H1 (cell line): ENCODE measurements around the gene DAB2IP. TPM values are rescaled to one million over a fixed set of nuclear protein-coding genes. Genes with fewer than 3 reads are reported as not detected.

Source experiments
- CTCF ChIA-PET: fragments of 300-600 bp; sonication (Branson Sonifier 250); formaldehyde crosslinking; loops from one replicate; lab custom pipeline; 2021; ENCODE audit not compliant: partially characterized antibody; lab: Charles Lee
- POLR2A ChIA-PET: fragments of 300-600 bp; sonication (Branson Sonifier 250); formaldehyde crosslinking; loops from one replicate; lab custom pipeline; 2021; ENCODE audit warnings: inconsistent platforms; ENCODE audit not compliant: partially characterized antibody; lab: Charles Lee
- DNase-seq, 2 experiments: peaks; one replicate each; pipeline versions ENCODE4 v3.0.0 to v3.0.0-alpha.2; 2010 to 2022; ENCODE audit warnings: low spot score in 2 of 2, low read depth in 1 of 2, mixed read lengths in 1 of 2
- FAIRE-seq: peaks from 2 replicates; lab custom pipeline; 2011; peaks lifted over from hg19 to GRCh38; lab: Jason Lieb, UNC
- H2AFZ ChIP-seq: 2 replicates; pipeline ENCODE4 v1.8.1; 2012; ENCODE audit warnings: low read length, inconsistent platforms
- H2AK5ac ChIP-seq: 2 replicates; pipeline ENCODE4 v1.6.1; 2013; ENCODE audit warnings: low read depth, low read length
- H2BK120ac ChIP-seq: replicated peaks from 2 replicates; pipeline ENCODE3; 2013; ENCODE audit warnings: low read depth, low read length, inconsistent platforms
- H2BK12ac ChIP-seq: 2 replicates; pipeline ENCODE4 v1.6.1; 2013; ENCODE audit warnings: low read depth, low read length
- H2BK15ac ChIP-seq: 2 replicates; pipeline ENCODE4 v1.6.1; 2013; ENCODE audit warnings: low read length
- H2BK20ac ChIP-seq: 2 replicates; pipeline ENCODE4 v1.6.1; 2013; ENCODE audit warnings: low read length
- H2BK5ac ChIP-seq: 2 replicates; pipeline ENCODE4 v1.6.1; 2013; ENCODE audit warnings: low read depth, low read length
- H3K14ac ChIP-seq: 2 replicates; pipeline ENCODE4 v1.6.1; 2013; ENCODE audit warnings: inconsistent platforms; ENCODE audit not compliant: insufficient read length
- H3K18ac ChIP-seq: 2 replicates; pipeline ENCODE4 v1.6.1; 2013; ENCODE audit warnings: low read length; ENCODE audit errors: extremely low read depth
- H3K23ac ChIP-seq: 2 replicates; pipeline ENCODE4 v1.6.1; 2013; ENCODE audit warnings: inconsistent platforms; ENCODE audit not compliant: insufficient read length
- H3K23me2 ChIP-seq: 2 replicates; pipeline ENCODE4 v1.6.1; 2013; ENCODE audit warnings: low read depth, low read length
- H3K27ac ChIP-seq: 2 replicates; pipeline ENCODE4 v1.6.1; 2011; ENCODE audit warnings: low read depth, low read length, inconsistent platforms
- H3K27me3 ChIP-seq, 4 experiments: replicated peaks in 1 of 4; 1 replicate in 1 of 4; 2 replicates in 3 of 4; pipeline versions ENCODE4 v1.6.1 to v1.8.1; 2011 to 2013; ENCODE audit warnings: low read length in 3 of 4, mild to moderate bottlenecking in 3 of 4, inconsistent platforms in 2 of 4, mixed read lengths in 2 of 4, moderate library complexity in 1 of 4; ENCODE audit not compliant: control insufficient read depth in 3 of 4, insufficient read depth in 3 of 4; ENCODE audit errors: extremely low read depth in 1 of 4
- H3K36me3 ChIP-seq, 4 experiments: 2 replicates each; pipeline versions ENCODE4 v1.6.1 to v1.8.1; 2011 to 2013; ENCODE audit warnings: mild to moderate bottlenecking in 4 of 4, low read length in 3 of 4, moderate library complexity in 2 of 4, control low read depth in 1 of 4, inconsistent platforms in 1 of 4; ENCODE audit not compliant: insufficient read depth in 4 of 4, control insufficient read depth in 2 of 4
- H3K4ac ChIP-seq: replicated peaks from 2 replicates; pipeline ENCODE3; 2013; ENCODE audit warnings: low read length, low read depth, mixed read lengths, inconsistent platforms; ENCODE audit not compliant: insufficient read length
- H3K4me1 ChIP-seq, 4 experiments: replicated peaks in 1 of 4; 1 replicate in 1 of 4; 2 replicates in 3 of 4; pipeline versions ENCODE4 v1.6.1 to v1.8.1; 2011 to 2013; ENCODE audit warnings: low read length in 3 of 4, inconsistent platforms in 2 of 4, mixed read lengths in 1 of 4; ENCODE audit not compliant: insufficient read depth in 4 of 4, control insufficient read depth in 3 of 4
- H3K4me2 ChIP-seq, 2 experiments: 2 replicates each; pipeline versions ENCODE4 v1.6.1 to v1.8.1; 2011 to 2013; ENCODE audit warnings: low read depth in 2 of 2, low read length in 2 of 2, control low read depth in 1 of 2, inconsistent platforms in 1 of 2, mild to moderate bottlenecking in 1 of 2; ENCODE audit not compliant: insufficient read depth in 1 of 2
- H3K4me3 ChIP-seq, 4 experiments: fragments of 200-600, 300-600 bp in 1 of 4; sonication (generic), shearing (Covaris generic), sonication (Bioruptor Twin) in 1 of 4; 2 replicates each; pipeline versions ENCODE4 v1.5.1 to v1.8.1; 2011 to 2016; ENCODE audit warnings: low read length in 4 of 4, low read depth in 3 of 4, control low read depth in 2 of 4, inconsistent platforms in 2 of 4, mild to moderate bottlenecking in 2 of 4, mixed read lengths in 1 of 4, moderate library complexity in 1 of 4; ENCODE audit not compliant: insufficient read depth in 2 of 4; ENCODE audit errors: extremely low read depth in 1 of 4
- H3K56ac ChIP-seq: replicated peaks from 2 replicates; pipeline ENCODE3; 2013; ENCODE audit warnings: low read depth, mild to moderate bottlenecking, mixed read lengths, low read length, inconsistent platforms; ENCODE audit not compliant: insufficient read length
- H3K79me1 ChIP-seq: 2 replicates; pipeline ENCODE4 v1.6.1; 2013; ENCODE audit warnings: low read depth, low read length, control low read depth
- H3K79me2 ChIP-seq, 2 experiments: 2 replicates each; pipeline versions ENCODE4 v1.6.1 to v1.8.1; 2012 to 2013; ENCODE audit warnings: low read length in 2 of 2, mild to moderate bottlenecking in 2 of 2, inconsistent platforms in 1 of 2; ENCODE audit not compliant: insufficient read depth in 2 of 2, control insufficient read depth in 1 of 2
- H3K9ac ChIP-seq, 4 experiments: replicated peaks in 1 of 4; 1 replicate in 1 of 4; 2 replicates in 3 of 4; pipeline versions ENCODE4 v1.6.1 to v1.8.1; 2011 to 2013; ENCODE audit warnings: low read depth in 3 of 4, low read length in 3 of 4, control low read depth in 2 of 4, mild to moderate bottlenecking in 2 of 4, moderate library complexity in 2 of 4, inconsistent platforms in 1 of 4; ENCODE audit errors: extremely low read depth in 1 of 4
- H3K9me3 ChIP-seq, 2 experiments: 2 replicates each; pipeline versions ENCODE4 v1.6.1 to v1.8.1; 2012 to 2013; ENCODE audit warnings: mild to moderate bottlenecking in 2 of 2, moderate library complexity in 2 of 2, control low read depth in 1 of 2, inconsistent platforms in 1 of 2, low read depth in 1 of 2, low read length in 1 of 2, mixed read lengths in 1 of 2; ENCODE audit not compliant: insufficient read depth in 2 of 2
- H4K20me1 ChIP-seq, 2 experiments: replicated peaks in 1 of 2; 2 replicates each; pipeline versions ENCODE3 to v1.8.1; 2011 to 2013; ENCODE audit warnings: inconsistent platforms in 2 of 2, low read length in 2 of 2, mild to moderate bottlenecking in 1 of 2; ENCODE audit not compliant: insufficient read depth in 2 of 2, control insufficient read depth in 1 of 2
- H4K5ac ChIP-seq: 2 replicates; pipeline ENCODE4 v1.6.1; 2013; ENCODE audit warnings: low read length, low read depth, mixed read lengths, inconsistent platforms; ENCODE audit not compliant: insufficient read length
- H4K8ac ChIP-seq: 2 replicates; pipeline ENCODE4 v1.8.0; 2013; ENCODE audit warnings: mild to moderate bottlenecking, moderate library complexity, low read length, inconsistent platforms; ENCODE audit not compliant: insufficient read depth; ENCODE audit errors: extremely low read depth
- H4K91ac ChIP-seq: replicated peaks from 2 replicates; pipeline ENCODE3; 2013; ENCODE audit warnings: low read length, mixed read lengths, inconsistent platforms; ENCODE audit not compliant: insufficient read length
- ASH2L ChIP-seq: fragments of 200-600, 300-600 bp; sonication (generic); IDR thresholded peaks from one replicate; pipeline ENCODE4 v1.7.1; 2017; ENCODE audit warnings: low read length
- CTBP2 ChIP-seq: IDR thresholded peaks from 2 replicates; pipeline ENCODE4 v1.7.0; 2011; ENCODE audit warnings: borderline replicate concordance, mild to moderate bottlenecking, moderate library complexity, mixed read lengths, low read length; ENCODE audit not compliant: insufficient read depth, insufficient read length
- EZH2 ChIP-seq: fragments of 200-600 bp; sonication (generic); IDR thresholded peaks from 2 replicates; pipeline ENCODE4 v1.7.1; 2012; ENCODE audit warnings: low read depth, mild to moderate bottlenecking, moderate library complexity, low read length, inconsistent platforms; ENCODE audit not compliant: severe bottlenecking
- JUN ChIP-seq: IDR thresholded peaks from 2 replicates; pipeline ENCODE4 v1.6.1; 2011; ENCODE audit warnings: low read depth, mild to moderate bottlenecking, improper control_type of control experiment, low read length
- POLR2AphosphoS5 ChIP-seq: IDR thresholded peaks from 2 replicates; pipeline ENCODE4 v1.6.1; 2011; ENCODE audit warnings: low read depth, low read length
- RAD21 ChIP-seq, 2 experiments: IDR thresholded peaks in 1 of 2; conservative IDR thresholded peaks in 1 of 2; 2 replicates each; pipeline ENCODE4 v1.6.1; 2011; ENCODE audit warnings: low read depth in 2 of 2, low read length in 2 of 2, improper control_type of control experiment in 1 of 2, inconsistent platforms in 1 of 2, mild to moderate bottlenecking in 1 of 2, moderate library complexity in 1 of 2
- SP1 ChIP-seq: IDR thresholded peaks from 2 replicates; pipeline ENCODE4 v1.6.1; 2011; ENCODE audit warnings: low read depth, low read length
- TAF1 ChIP-seq: IDR thresholded peaks from 2 replicates; pipeline ENCODE4 v1.6.1; 2011; ENCODE audit warnings: mild to moderate bottlenecking, low read depth, low read length
- WGBS, 2 experiments: shearing (Covaris generic) in 1 of 2; methylation state at CpG; one replicate each; pipeline versions ENCODE4 v1.1.6 to v1.1.7; 2013 to 2015; ENCODE audit warnings: low lambda C conversion rate in 2 of 2, mixed read lengths in 2 of 2, inconsistent platforms in 1 of 2, low coverage in 1 of 2, missing lambda C conversion rate in 1 of 2; ENCODE audit not compliant: insufficient replicate concordance in 2 of 2, insufficient coverage in 1 of 2, insufficient read length in 1 of 2; ENCODE audit errors: extremely low coverage in 1 of 2, missing lambda C conversion rate in 1 of 2; 5-methylcytosine and 5-hydroxymethylcytosine counted together
- polyA plus RNA-seq, 7 experiments: library from polyadenylated mRNA; depleted of rRNA in 3 of 7; stranded (reverse) in 5 of 7; unstranded in 2 of 7; fragments of >200 nt in 5 of 7; fragments of 200-250 nt in 2 of 7; gene quantifications; 1 replicate in 5 of 7; 2 replicates in 1 of 7; 4 replicates in 1 of 7; pipeline versions ENCODE4 v1.2.1 to v1.2.3, GENCODE V29; 2011 to 2013; ENCODE audit warnings: missing spikeins in 2 of 7, mixed read lengths in 2 of 7
- total RNA-seq: library from RNA; stranded (reverse); fragmentation: NEBNext Ultra II Directional; extraction: Animal tissue kit (Norgen Biotek cat#: 25700); gene quantifications from 2 replicates; pipeline ENCODE4 v1.2.1, GENCODE V29; 2021
- TF ChIP-seq, protein P1 (sequence below): IDR thresholded peaks from 2 replicates; pipeline ENCODE4 v1.6.1; 2012; ENCODE audit warnings: inconsistent platforms
- TF ChIP-seq, protein P2 (sequence below), 3 experiments: IDR thresholded peaks; 1 replicate in 2 of 3; 2 replicates in 1 of 3; pipeline versions ENCODE4 v1.5.1 to v1.6.1; 2011; ENCODE audit warnings: low read length in 3 of 3, mild to moderate bottlenecking in 3 of 3, inconsistent platforms in 2 of 3, low read depth in 1 of 3, moderate library complexity in 1 of 3; ENCODE audit not compliant: insufficient read depth in 1 of 3; ENCODE audit errors: control extremely low read depth in 1 of 3

DAB2IP gene
- total and polyA plus RNA-seq, 2 of the 8 experiments (the other 6 are each of a cell fraction or from before 2014, with no cell fraction given), result 19.7 to 39.5 TPM

DNA sequence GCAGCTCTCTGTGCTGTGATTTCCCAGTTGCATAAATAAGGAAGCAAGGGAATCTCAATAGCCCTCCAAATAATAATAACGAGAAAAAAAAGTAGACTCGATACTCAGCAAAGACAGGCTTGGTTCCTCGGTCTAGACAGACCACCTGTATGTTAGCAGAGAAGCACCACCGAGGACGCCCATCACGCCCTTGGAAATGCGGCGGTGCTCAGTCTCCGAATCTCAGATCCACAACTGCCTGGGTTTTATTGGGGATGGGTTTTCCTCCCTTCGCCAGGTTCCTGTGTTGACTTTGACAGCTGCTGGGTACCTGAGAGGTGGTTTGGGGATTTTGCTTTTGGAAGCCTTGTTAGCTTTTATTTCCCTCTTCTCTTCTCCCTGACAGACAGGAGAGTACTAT lies 7.2 kb downstream of the DAB2IP start:
- no peaks in the 10 kb centered on the region for H3K9me3 ChIP-seq
- no peak overlapping the region for H3K14ac ChIP-seq
- no peak overlapping the region for H3K4ac ChIP-seq
- no peaks in the 10 kb centered on the region; a peak in 1 of 7 replicates for H3K27me3 ChIP-seq
- H3K23me2 ChIP-seq, result 0 out of 2 replicates have a peak, but pooled peaks cover 1% of the 10 kb centered on the region
- no peak overlapping the region for H3K27ac ChIP-seq
- H4K91ac ChIP-seq, result no peak overlapping the region
- H2AFZ ChIP-seq, result no peak overlapping the region
- ChIA-PET POLR2A (interaction anchor here (1.1 to 1.4 kb wide), 2 partner anchors 8 kb away, joined by 3 to 4 read pairs; no protein-coding TSS in a partner anchor), CTCF (interaction anchor here (0.7 to 7.9 kb wide), 13 partner anchors 9 to 272 kb away, joined by 3 to 56 read pairs (median 4); no protein-coding TSS in a partner anchor)
- FAIRE-seq, result no peak
- no peak overlapping the region for H2BK5ac ChIP-seq
- no peak overlapping the region for H2BK12ac ChIP-seq
- H2AK5ac ChIP-seq, result no peak overlapping the region
- H3K79me1 ChIP-seq, result peaks cover 15% of the 10 kb centered on the region
- no peak overlapping the region for H3K56ac ChIP-seq
- H3K4me2 ChIP-seq, result no peak overlapping the region
- H3K18ac ChIP-seq, result no peak overlapping the region
- WGBS, 2 experiments, result 93% methylated on average over 10 of the region's 10 CpGs; no CpG with 5 or more reads in 1 of the 2 experiments
- peaks cover 16 to 41% of the 10 kb centered on the region in 2 experiments for H4K20me1 ChIP-seq
- peaks cover 0 to 27% of the 10 kb centered on the region in 2 experiments; a peak in 1 of 4 replicates for H3K79me2 ChIP-seq
- no peaks in the 10 kb centered on the region for H3K36me3 ChIP-seq
- H4K8ac ChIP-seq, result no peak overlapping the region
- no peak overlapping the region for H2BK20ac ChIP-seq
- peaks cover 0 to 16% (median 7%) of the 10 kb centered on the region in 4 experiments; a peak in 6 of 7 replicates for H3K4me1 ChIP-seq
- H4K5ac ChIP-seq, result no peak overlapping the region
- no peak overlapping the region for H2BK15ac ChIP-seq
- no peak for DNase-seq
- no peak overlapping the region for H2BK120ac ChIP-seq
- no peak overlapping the region for H3K23ac ChIP-seq
- H3K9ac ChIP-seq, result no peak overlapping the region
- no peak overlapping the region for H3K4me3 ChIP-seq
- no peak for TF ChIP-seq CTBP2
- TF ChIP-seq RAD21 (IDR thresholded peaks at IDR 0.05 in 1 of 2, conservative IDR thresholded peaks at IDR 0.05 in 1 of 2; ENCODE audit: low read depth in 2 of 2, low read length in 2 of 2), result no peak
- TF ChIP-seq TAF1, result no peak
- no peak for TF ChIP-seq SP1
- TF ChIP-seq, protein P1, sequence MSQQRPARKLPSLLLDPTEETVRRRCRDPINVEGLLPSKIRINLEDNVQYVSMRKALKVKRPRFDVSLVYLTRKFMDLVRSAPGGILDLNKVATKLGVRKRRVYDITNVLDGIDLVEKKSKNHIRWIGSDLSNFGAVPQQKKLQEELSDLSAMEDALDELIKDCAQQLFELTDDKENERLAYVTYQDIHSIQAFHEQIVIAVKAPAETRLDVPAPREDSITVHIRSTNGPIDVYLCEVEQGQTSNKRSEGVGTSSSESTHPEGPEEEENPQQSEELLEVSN, result no peak
- TF ChIP-seq, protein P2, sequence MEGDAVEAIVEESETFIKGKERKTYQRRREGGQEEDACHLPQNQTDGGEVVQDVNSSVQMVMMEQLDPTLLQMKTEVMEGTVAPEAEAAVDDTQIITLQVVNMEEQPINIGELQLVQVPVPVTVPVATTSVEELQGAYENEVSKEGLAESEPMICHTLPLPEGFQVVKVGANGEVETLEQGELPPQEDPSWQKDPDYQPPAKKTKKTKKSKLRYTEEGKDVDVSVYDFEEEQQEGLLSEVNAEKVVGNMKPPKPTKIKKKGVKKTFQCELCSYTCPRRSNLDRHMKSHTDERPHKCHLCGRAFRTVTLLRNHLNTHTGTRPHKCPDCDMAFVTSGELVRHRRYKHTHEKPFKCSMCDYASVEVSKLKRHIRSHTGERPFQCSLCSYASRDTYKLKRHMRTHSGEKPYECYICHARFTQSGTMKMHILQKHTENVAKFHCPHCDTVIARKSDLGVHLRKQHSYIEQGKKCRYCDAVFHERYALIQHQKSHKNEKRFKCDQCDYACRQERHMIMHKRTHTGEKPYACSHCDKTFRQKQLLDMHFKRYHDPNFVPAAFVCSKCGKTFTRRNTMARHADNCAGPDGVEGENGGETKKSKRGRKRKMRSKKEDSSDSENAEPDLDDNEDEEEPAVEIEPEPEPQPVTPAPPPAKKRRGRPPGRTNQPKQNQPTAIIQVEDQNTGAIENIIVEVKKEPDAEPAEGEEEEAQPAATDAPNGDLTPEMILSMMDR (IDR thresholded peaks at IDR 0.05; ENCODE audit: control extremely low read depth in 1 of 3, insufficient read depth in 1 of 3, low read depth in 1 of 3, low read length in 3 of 3), result no peak
- TF ChIP-seq ASH2L, result no peak
- no peak for TF ChIP-seq EZH2
- TF ChIP-seq POLR2AphosphoS5, result no peak
- TF ChIP-seq JUN, result no peak
